ENCODE results near the gene MBD5.

MBD5 gene

DNA sequence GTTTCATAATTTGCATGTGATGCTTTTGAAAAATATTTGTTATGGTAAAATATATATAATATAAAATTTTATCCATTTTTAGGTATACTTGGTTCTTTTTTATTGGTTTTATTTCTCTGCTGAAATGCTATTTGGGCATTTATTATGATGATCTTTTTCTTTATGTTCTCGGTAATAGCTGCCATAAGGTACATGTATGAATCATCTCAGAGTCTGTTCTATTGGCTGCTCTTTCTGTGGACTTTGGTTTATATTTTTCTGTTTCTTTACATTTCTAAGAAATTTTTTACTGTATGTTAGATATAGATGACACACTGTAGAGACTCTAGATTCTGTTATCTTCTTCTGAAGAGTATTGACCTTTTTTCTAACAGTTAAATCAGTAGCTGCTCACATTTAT, 219.9 kb downstream of the MBD5 start:
- Histone ChIP-seq H3K4me2 (ENCODE audit: low read length) (no peak overlapping the region), H3K9ac (ENCODE audit: low read length) (no peak overlapping the region), H3K36me3 (replicated peaks; ENCODE audit: low read depth, low read length) (peaks cover 14% of the 10 kb centered on the region), H3K4me1 (ENCODE audit: low read length) (no peaks in the 10 kb centered on the region), H3K4me3 (ENCODE audit: low read length) (no peak overlapping the region), H3K27me3 (ENCODE audit: low read depth, low read length) (no peaks in the 10 kb centered on the region), H3K27ac (ENCODE audit: low read length) (no peak overlapping the region), H3K9me3 (ENCODE audit: insufficient read depth, low read length) (peaks cover 6% of the 10 kb centered on the region; the same call in 1 of the 2 replicates), H4K20me1 (ENCODE audit: insufficient read depth, low read length) (no peaks in the 10 kb centered on the region), H3K79me2 (ENCODE audit: low read length) (no peaks in the 10 kb centered on the region), H2AFZ (ENCODE audit: low read depth, low read length) (no peak overlapping the region)
- TF ChIP-seq CTCF (IDR thresholded peaks at IDR 0.05; ENCODE audit: low read depth, low read length) = no peak

- Histone ChIP-seq H3K4me3 (ENCODE audit: low read length) (no peak overlapping the region), H3K36me3 (replicated peaks; ENCODE audit: low read depth, low read length) (peaks cover 3% of the 10 kb centered on the region), H3K27ac (ENCODE audit: low read length) (no peak overlapping the region), H2AFZ (ENCODE audit: low read depth, low read length) (no peak overlapping the region), H3K9ac (ENCODE audit: low read length) (no peak overlapping the region), H3K4me1 (ENCODE audit: low read length) (no peaks in the 10 kb centered on the region), H3K27me3 (ENCODE audit: low read depth, low read length) (no peaks in the 10 kb centered on the region), H3K9me3 (ENCODE audit: insufficient read depth, low read length) (no peaks in the 10 kb centered on the region; the same call in 1 of the 2 replicates), H3K79me2 (ENCODE audit: low read length) (no peaks in the 10 kb centered on the region), H4K20me1 (ENCODE audit: insufficient read depth, low read length) (no peaks in the 10 kb centered on the region), H3K4me2 (ENCODE audit: low read length) (no peak overlapping the region)
- no peak for TF ChIP-seq CTCF (IDR thresholded peaks at IDR 0.05; ENCODE audit: low read depth, low read length)
- TF ChIP-seq EZH2phosphoT487 (IDR thresholded peaks at IDR 0.05; ENCODE audit: low read depth) = no peak
Measured at GRCh38 chr2:148244593-148245292, 223.9 kb downstream of the MBD5 start.

- Histone ChIP-seq H3K9ac (ENCODE audit: low read length) (no peak overlapping the region), H3K9me3 (ENCODE audit: insufficient read depth, low read length) (0 out of 2 replicates have a peak, but pooled peaks cover 6% of the 10 kb centered on the region), H2AFZ (ENCODE audit: low read depth, low read length) (no peak overlapping the region), H3K36me3 (replicated peaks; ENCODE audit: low read depth, low read length) (peaks cover 9% of the 10 kb centered on the region), H3K4me2 (ENCODE audit: low read length) (no peak overlapping the region), H4K20me1 (ENCODE audit: insufficient read depth, low read length) (no peaks in the 10 kb centered on the region), H3K79me2 (ENCODE audit: low read length) (no peaks in the 10 kb centered on the region), H3K27ac (ENCODE audit: low read length) (no peak overlapping the region), H3K27me3 (ENCODE audit: low read depth, low read length) (no peaks in the 10 kb centered on the region), H3K4me1 (ENCODE audit: low read length) (no peaks in the 10 kb centered on the region), H3K4me3 (ENCODE audit: low read length) (no peak overlapping the region)
- TF ChIP-seq CTCF (IDR thresholded peaks at IDR 0.05; ENCODE audit: low read depth, low read length) = no peak
- TF ChIP-seq EZH2phosphoT487 (IDR thresholded peaks at IDR 0.05; ENCODE audit: low read depth) = no peak
Measured at GRCh38 chr2:148251993-148252392, 231.1 kb downstream of the MBD5 start.

- Histone ChIP-seq H3K4me3 (ENCODE audit: low read length) (no peak overlapping the region), H3K4me1 (ENCODE audit: low read length) (no peaks in the 10 kb centered on the region), H4K20me1 (ENCODE audit: insufficient read depth, low read length) (no peaks in the 10 kb centered on the region), H3K79me2 (ENCODE audit: low read length) (no peaks in the 10 kb centered on the region), H3K4me2 (ENCODE audit: low read length) (no peak overlapping the region), H3K27me3 (ENCODE audit: low read depth, low read length) (no peaks in the 10 kb centered on the region), H2AFZ (ENCODE audit: low read depth, low read length) (no peak overlapping the region), H3K36me3 (replicated peaks; ENCODE audit: low read depth, low read length) (peaks cover 9% of the 10 kb centered on the region), H3K9ac (ENCODE audit: low read length) (no peak overlapping the region), H3K27ac (ENCODE audit: low read length) (no peak overlapping the region), H3K9me3 (ENCODE audit: insufficient read depth, low read length) (0 out of 2 replicates have a peak, but pooled peaks cover 6% of the 10 kb centered on the region)
- TF ChIP-seq EZH2phosphoT487 (IDR thresholded peaks at IDR 0.05; ENCODE audit: low read depth) = no peak
Measured at GRCh38 chr2:148252646-148253045, 231.8 kb downstream of the MBD5 start.

Measured in OCI-LY3 (cell line).